Aorta (tissue), 5 donors: Measurements from ENCODE around the gene FAM3A. TPM values are rescaled to one million over a fixed set of nuclear protein-coding genes. Genes with fewer than 3 reads are reported as not detected.
"Not testable (repeated sequence)": the region's sequence is repeated elsewhere in the genome, so short reads cannot be mapped to it uniquely, and the experiment has no call there.

ENCODE experiments used
- ATAC-seq: fragments of 200-7000 bp; cut with Tn5 transposase; one replicate; pipeline ENCODE4 v1.9.1; 2022; ENCODE audit warnings: moderate library complexity; ENCODE audit not compliant: low FRiP score
- DNase-seq, 2 donors: peaks; one replicate each; pipeline ENCODE4 v3.0.0-alpha.2; 2020
- H3K27ac ChIP-seq, 2 donors: one replicate each; pipeline ENCODE4 v1.5.1; 2013; ENCODE audit warnings: low read length in 2 of 2, mild to moderate bottlenecking in 2 of 2, moderate library complexity in 2 of 2, control low read depth in 1 of 2, inconsistent platforms in 1 of 2, low read depth in 1 of 2
- H3K27me3 ChIP-seq, 2 donors: one replicate each; pipeline ENCODE4 v1.6.1; 2013; ENCODE audit warnings: control low read depth in 1 of 2, low read length in 1 of 2, mild to moderate bottlenecking in 1 of 2, moderate library complexity in 1 of 2; ENCODE audit not compliant: insufficient read depth in 2 of 2, control insufficient read depth in 1 of 2
- H3K36me3 ChIP-seq, 2 donors: one replicate each; pipeline ENCODE4 v1.6.1; 2013; ENCODE audit warnings: control low read depth in 1 of 2, low read length in 1 of 2, mild to moderate bottlenecking in 1 of 2; ENCODE audit not compliant: insufficient read depth in 2 of 2, control insufficient read depth in 1 of 2
- H3K4me1 ChIP-seq, 2 donors: one replicate each; pipeline ENCODE4 v1.6.1; 2013; ENCODE audit warnings: low read length in 2 of 2, control low read depth in 1 of 2, mild to moderate bottlenecking in 1 of 2, moderate library complexity in 1 of 2; ENCODE audit not compliant: insufficient read depth in 2 of 2, control insufficient read depth in 1 of 2
- H3K4me3 ChIP-seq, 2 donors: one replicate each; pipeline ENCODE4 v1.5.1; 2013; ENCODE audit warnings: low read length in 2 of 2, control low read depth in 1 of 2, mild to moderate bottlenecking in 1 of 2
- H3K9me3 ChIP-seq: one replicate; pipeline ENCODE4 v1.6.1; 2013; ENCODE audit warnings: mild to moderate bottlenecking, low read length; ENCODE audit not compliant: control insufficient read depth
- WGBS, 2 donors: extraction: QIAGEN DNeasy Blood & Tissue Kit; methylation state at CpG; one replicate each; pipeline ENCODE4 v1.1.7; 2013; 5-methylcytosine and 5-hydroxymethylcytosine counted together
- intact Hi-C, 2 donors: fragments of 100-400 bp; cut with DNase I; formaldehyde crosslinking; loops; one replicate each; pipeline versions ENCODE4 v1.14.2 to v1.15.0; 2022
- polyA plus RNA-seq, 2 donors: library from polyadenylated mRNA; stranded (reverse); fragments of 200-250 nt; gene quantifications; one replicate each; pipeline ENCODE4 v1.2.3, GENCODE V29; 2013
- total RNA-seq, 2 donors: library from RNA; stranded (reverse); fragmentation: NEBNext Ultra II Directional; extraction: Animal tissue kit (Norgen Biotek cat#: 25700); gene quantifications; one replicate each; pipeline ENCODE4 v1.2.1, GENCODE V29; 2021
- donor health status: healthy with polysubstance abuse.
- donor health status: Bipolar disorder and iron deficiency.
- donor health status: DM: no; HTN: no; CAD: no.
- donor health status: DM: no; HTN: no; CAD: no.
- donor health status: DM: yes; HTN: yes; CAD: no.

Gene FAM3A
- total and polyA plus RNA-seq, 4 donors, result 26.1 to 101 (median 38.0) TPM

GRCh38 chrX:154502098-154502497, 13.9 kb downstream of the FAM3A start:
- no peak for DNase-seq

GRCh38 chrX:154501423-154501822, 14.6 kb downstream of the FAM3A start:
- DNase-seq, H3K4me1 ChIP-seq, H3K27ac ChIP-seq, H3K27me3 ChIP-seq, H3K4me3 ChIP-seq, ATAC-seq, H3K36me3 ChIP-seq, intact Hi-C loops, H3K9me3 ChIP-seq: not testable (repeated sequence)
- WGBS, 2 donors, result 83 to 91% methylated on average over 7 of the region's 7 CpGs

More at GRCh38 chrX:154502098-154502497, 13.9 kb downstream of the FAM3A start:
- Histone ChIP-seq H3K27ac (no peak overlapping the region), H3K27me3 (no peaks in the 10 kb centered on the region), H3K4me3 (no peak overlapping the region), H3K9me3 (no peaks in the 10 kb centered on the region), H3K36me3 (no peaks in the 10 kb centered on the region), H3K4me1 (no peaks in the 10 kb centered on the region)
- WGBS, 2 donors, result 85 to 91% methylated on average over 8 of the region's 8 CpGs
- intact Hi-C loops, result no loop called here
- no peak for ATAC-seq

- H3K9me3 ChIP-seq, H3K36me3 ChIP-seq, H3K4me3 ChIP-seq, H3K27ac ChIP-seq, H3K4me1 ChIP-seq, intact Hi-C loops, DNase-seq, ATAC-seq, H3K27me3 ChIP-seq: not testable (repeated sequence)
- 82 to 86% methylated on average over 4 of the region's 4 CpGs for WGBS, 2 donors
Measured at GRCh38 chrX:154496591-154497137, 19.4 kb downstream of the FAM3A start.

- H3K4me1 ChIP-seq, result no peaks in the 10 kb centered on the region
- ATAC-seq (no peak), DNase-seq (no peak)
- H3K27ac ChIP-seq, result no peak overlapping the region
- intact Hi-C loops, result no loop called here
- no peaks in the 10 kb centered on the region for H3K27me3 ChIP-seq
- 76 to 77% methylated on average over 6 of the region's 6 CpGs for WGBS, 2 donors
- no peak overlapping the region for H3K4me3 ChIP-seq
- no peaks in the 10 kb centered on the region for H3K9me3 ChIP-seq
- H3K36me3 ChIP-seq, result no peaks in the 10 kb centered on the region
Measured at GRCh38 chrX:154495472-154495922, 20.5 kb downstream of the FAM3A start.

- H3K27me3 ChIP-seq, result peaks cover 0 to 1% of the 10 kb centered on the region in 2 donors
- H3K4me3 ChIP-seq, result no peak overlapping the region
- no peak overlapping the region for H3K27ac ChIP-seq
- WGBS, 2 donors, result 69 to 75% methylated on average over 3 of the region's 3 CpGs
- intact Hi-C loops, result no loop called here
- H3K36me3 ChIP-seq, result no peaks in the 10 kb centered on the region
- H3K4me1 ChIP-seq, result no peaks in the 10 kb centered on the region
- H3K9me3 ChIP-seq, result no peaks in the 10 kb centered on the region
- ATAC-seq, result no peak
- DNase-seq, result no peak
Measured at GRCh38 chrX:154494715-154495114, 21.3 kb downstream of the FAM3A start.

- intact Hi-C loops, result loop anchor here in 1 of 2 donors (1.0 kb wide), 1 partner anchor 26 kb away; the partner anchor contains the start of gene FAM3A
- Histone ChIP-seq H3K4me1 (no peaks in the 10 kb centered on the region), H3K27ac (peak within 1 kb of the TSS; percentile 51 to 91), H3K4me3 (peak within 1 kb of the TSS; percentile 56 to 61), H3K9me3 (no peaks in the 10 kb centered on the region), H3K36me3 (no peaks in the 10 kb centered on the region), H3K27me3 (peaks cover 0 to 1% of the 10 kb centered on the region in 2 donors)
- peak; percentile 93 for ATAC-seq
- 1 to 28% methylated on average over 40 to 71 of the region's 71 CpGs for WGBS, 2 donors
- DNase-seq, result peak; percentile 96 to 97
Measured at GRCh38 chrX:154490414-154491083, 25.5 kb downstream of the FAM3A start, which contains the start of gene SLC10A3. TSS of gene SLC10A3 (minus strand) at chrX:154490629. CDS start at chrX:154488940, 1,689 bp downstream.

GRCh38 chrX:154490021-154490413, 26.0 kb downstream of the FAM3A start:
- ATAC-seq (peak; percentile 3), DNase-seq (peak in 1 of 2 donors; percentile 62)
- 0 to 21% methylated on average over 18 to 19 of the region's 19 CpGs for WGBS, 2 donors
- intact Hi-C loops, result loop anchor here in 1 of 2 donors (1.0 kb wide), 1 partner anchor 26 kb away; the partner anchor contains the start of gene FAM3A
- Histone ChIP-seq H3K27ac (peak overlapping the region; percentile 51 to 82), H3K36me3 (no peaks in the 10 kb centered on the region), H3K4me1 (no peaks in the 10 kb centered on the region), H3K27me3 (peaks cover 0 to 1% of the 10 kb centered on the region in 2 donors), H3K4me3 (peak overlapping the region; percentile 21 to 61), H3K9me3 (no peaks in the 10 kb centered on the region)

- no peaks in the 10 kb centered on the region for H3K36me3 ChIP-seq
- ATAC-seq (no peak), DNase-seq (no peak)
- H3K4me1 ChIP-seq, result no peaks in the 10 kb centered on the region
- WGBS, 2 donors, result 46 to 59% methylated on average over 4 of the region's 4 CpGs
- intact Hi-C loops, result no loop called here
- peaks cover 0 to 1% of the 10 kb centered on the region in 2 donors for H3K27me3 ChIP-seq
- no peaks in the 10 kb centered on the region for H3K9me3 ChIP-seq
- H3K27ac ChIP-seq, result peak overlapping the region in 1 of 2 donors; percentile 14
- no peak overlapping the region for H3K4me3 ChIP-seq
Measured at GRCh38 chrX:154489182-154489581, 26.9 kb downstream of the FAM3A start.
